ENCODE data around the gene DMD. TPM values are rescaled to one million over a fixed set of nuclear protein-coding genes. Genes with fewer than 3 reads are reported as not detected.

DMD gene
- total RNA-seq, 6 experiments from 2014 or later = 4.9 to 6.0 (median 5.5) TPM

DNA sequence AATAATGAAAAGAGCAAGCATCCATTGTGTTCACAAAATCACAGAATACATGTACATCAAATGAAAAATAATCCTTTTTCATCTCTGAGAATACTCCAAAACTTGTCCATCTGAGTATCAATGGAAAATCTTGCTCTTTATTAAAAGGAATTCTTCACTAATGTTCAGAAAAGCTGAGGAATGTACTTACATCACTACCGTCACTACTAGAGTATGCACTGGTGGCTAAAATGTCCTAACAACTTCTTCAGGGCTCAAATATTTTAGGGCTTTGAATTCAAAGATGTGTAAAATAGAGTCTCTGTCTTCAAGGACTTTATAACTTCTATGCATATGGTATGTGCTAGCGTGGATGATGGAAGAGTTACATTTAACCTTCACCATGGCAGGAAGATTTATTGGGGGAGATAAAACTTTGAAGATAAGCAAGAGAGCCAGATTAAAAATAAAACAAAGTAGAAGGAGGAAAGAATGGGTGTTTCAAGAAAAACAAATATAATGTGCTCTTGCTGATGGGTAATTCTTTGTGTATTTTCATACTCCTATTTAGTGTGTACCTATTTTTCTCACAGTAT is 55.1 kb downstream of the DMD start:
- Mint-ChIP-seq H3K27ac (no peak overlapping the region), H3K4me3 (no peak overlapping the region), H3K4me1 (ENCODE audit: low read depth) (no peaks in the 10 kb centered on the region), H3K27me3 (ENCODE audit: insufficient read depth) (no peaks in the 10 kb centered on the region), H3K36me3 (ENCODE audit: low read depth) (no peaks in the 10 kb centered on the region), H3K9me3 (peaks cover 11% of the 10 kb centered on the region; the same call in 1 of the 2 replicates)
- no peak for DNase-seq
- TF ChIP-seq CTCF (IDR thresholded peaks at IDR 0.05) = no peak

DNA sequence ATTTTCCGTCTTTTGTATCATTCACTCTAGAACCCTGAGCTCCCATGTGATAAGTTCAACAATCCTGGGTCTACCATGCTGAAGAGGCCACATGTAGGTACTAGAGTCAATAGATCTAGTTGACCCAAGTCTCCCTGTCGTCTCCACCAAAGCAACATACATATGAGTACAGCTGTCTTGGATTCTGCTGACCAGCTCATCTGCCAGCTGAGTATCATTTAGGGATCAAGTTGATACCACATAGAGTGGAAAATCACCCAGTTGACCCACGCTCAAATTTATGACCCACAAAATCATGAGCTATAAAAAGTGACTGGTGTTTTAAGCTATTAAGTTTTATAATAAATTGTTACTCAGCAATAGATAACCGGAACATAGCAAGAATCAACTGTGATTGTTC is 61.8 kb downstream of the DMD start:
- no peak for DNase-seq
- H3K27ac Mint-ChIP-seq = no peak overlapping the region
- H3K4me3 Mint-ChIP-seq = no peak overlapping the region
- no peak for TF ChIP-seq CTCF (IDR thresholded peaks at IDR 0.05)
- H3K36me3 Mint-ChIP-seq (ENCODE audit: low read depth) = no peaks in the 10 kb centered on the region
- H3K4me1 Mint-ChIP-seq (ENCODE audit: low read depth) = no peaks in the 10 kb centered on the region
- no peaks in the 10 kb centered on the region for H3K27me3 Mint-ChIP-seq (ENCODE audit: insufficient read depth)
- peaks cover 7% of the 10 kb centered on the region for H3K9me3 Mint-ChIP-seq

GRCh38 chrX:33149085-33149484 is 62.3 kb downstream of the DMD start:
- TF ChIP-seq CTCF (IDR thresholded peaks at IDR 0.05) = no peak
- Mint-ChIP-seq H3K27me3 (ENCODE audit: insufficient read depth) (no peaks in the 10 kb centered on the region), H3K9me3 (peaks cover 6% of the 10 kb centered on the region), H3K27ac (no peak overlapping the region), H3K4me3 (no peak overlapping the region), H3K36me3 (ENCODE audit: low read depth) (no peaks in the 10 kb centered on the region), H3K4me1 (ENCODE audit: low read depth) (no peaks in the 10 kb centered on the region)
- DNase-seq = no peak

DNA sequence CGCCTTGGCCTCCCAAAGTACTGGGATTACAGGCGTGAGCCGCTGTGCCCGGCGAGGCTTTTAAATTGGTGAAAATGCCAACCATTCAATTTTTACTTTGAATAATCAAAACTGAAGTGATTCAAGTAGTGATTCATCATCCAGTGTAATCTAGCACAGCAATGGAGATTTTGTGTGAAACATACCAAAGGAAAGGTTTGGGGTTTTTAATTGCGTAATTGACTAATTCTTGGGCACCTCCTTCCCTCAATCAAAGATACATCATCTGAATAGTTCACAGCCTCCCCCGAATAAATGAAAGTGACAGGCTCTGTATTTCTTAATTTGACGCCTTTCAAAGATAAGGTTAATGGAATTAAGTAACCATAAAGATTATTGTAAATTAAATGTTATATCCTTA is 69.0 kb downstream of the DMD start:
- no peaks in the 10 kb centered on the region for H3K4me1 Mint-ChIP-seq (ENCODE audit: low read depth)
- H3K4me3 Mint-ChIP-seq = no peak overlapping the region
- TF ChIP-seq CTCF (IDR thresholded peaks at IDR 0.05) = no peak
- no peak overlapping the region for H3K27ac Mint-ChIP-seq
- H3K9me3 Mint-ChIP-seq = peaks cover 10% of the 10 kb centered on the region
- DNase-seq = no peak
- no peaks in the 10 kb centered on the region for H3K27me3 Mint-ChIP-seq (ENCODE audit: insufficient read depth)
- no peaks in the 10 kb centered on the region for H3K36me3 Mint-ChIP-seq (ENCODE audit: low read depth)

- no peak for TF ChIP-seq CTCF (IDR thresholded peaks at IDR 0.05)
- H3K36me3 Mint-ChIP-seq (ENCODE audit: low read depth) = no peaks in the 10 kb centered on the region
- no peaks in the 10 kb centered on the region for H3K27me3 Mint-ChIP-seq (ENCODE audit: insufficient read depth)
- no peak overlapping the region for H3K4me3 Mint-ChIP-seq
- peaks cover 10% of the 10 kb centered on the region for H3K9me3 Mint-ChIP-seq
- H3K27ac Mint-ChIP-seq = no peak overlapping the region
- no peaks in the 10 kb centered on the region for H3K4me1 Mint-ChIP-seq (ENCODE audit: low read depth)
- no peak for DNase-seq
Measured at GRCh38 chrX:33138677-33139249, 72.6 kb downstream of the DMD start.

All from HFFc6 (cell line).